GM19438 (cell line): ENCODE measurements around the gene LRRC8C.

Source experiments
- ATAC-seq: cut with Tn5 transposase; IDR thresholded peaks from one replicate; pipeline ENCODE4 v1.9.1; 2021; ENCODE audit warnings: low read depth; ENCODE audit not compliant: unreplicated experiment

LRRC8C gene

DNA sequence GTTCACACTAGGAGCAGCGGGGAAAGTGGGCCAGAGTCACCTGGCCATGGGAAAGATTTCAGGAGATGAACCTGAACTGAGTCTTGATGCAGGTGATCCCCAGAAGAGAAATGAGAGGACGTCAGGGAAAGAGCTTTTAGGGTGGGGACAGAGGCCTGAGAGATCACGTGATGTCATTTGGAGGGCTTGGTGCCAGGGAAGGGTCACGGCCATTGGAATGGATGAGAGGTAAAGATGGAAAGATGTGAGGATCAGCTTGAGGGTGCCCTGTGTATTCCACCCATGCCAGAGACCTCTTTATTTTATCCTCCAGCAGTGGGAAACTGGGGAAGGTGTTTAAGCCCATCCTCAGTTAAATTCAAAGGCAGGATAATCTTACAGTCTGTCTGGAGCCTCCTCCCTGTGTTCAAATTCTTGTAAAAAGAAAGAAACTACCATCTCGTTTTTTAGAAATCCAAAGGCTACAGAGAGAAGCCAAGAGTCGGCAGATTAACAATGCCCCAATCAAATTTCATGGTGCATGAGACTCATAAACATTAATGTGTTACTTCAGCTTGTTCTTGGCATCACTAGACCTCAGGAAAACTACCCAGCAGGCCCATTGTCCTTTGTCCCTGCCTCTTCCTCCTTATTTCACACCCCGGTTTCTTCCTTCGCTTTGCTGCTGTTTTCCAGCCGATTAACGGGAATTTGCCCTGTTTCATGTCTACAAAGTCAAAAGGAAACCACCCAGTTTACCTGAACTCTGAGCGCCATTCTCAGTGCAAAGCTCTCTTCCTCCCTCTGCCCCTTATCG lies 94.8 kb downstream of the LRRC8C start:
- ATAC-seq: no peak

DNA sequence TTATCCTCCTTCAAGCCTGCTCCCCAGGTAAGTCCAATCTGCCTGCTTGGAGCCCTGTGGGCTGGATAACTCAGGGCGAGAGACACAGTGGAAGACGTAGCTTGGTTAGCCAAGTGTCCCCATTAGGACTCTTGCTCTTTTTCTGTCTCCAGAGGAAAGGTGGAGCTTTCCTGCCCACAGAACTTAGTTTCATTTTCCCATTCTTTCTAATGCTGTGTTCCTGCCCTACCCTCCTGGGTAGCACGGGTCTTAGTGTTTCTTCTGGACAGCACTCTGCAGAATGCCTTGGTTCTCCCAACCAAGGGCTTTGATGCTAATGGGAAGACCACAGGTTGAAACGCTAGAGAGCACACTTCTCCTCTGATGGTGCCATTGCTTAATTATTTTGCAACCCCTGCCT lies 95.5 kb downstream of the LRRC8C start:
- no peak for ATAC-seq

DNA sequence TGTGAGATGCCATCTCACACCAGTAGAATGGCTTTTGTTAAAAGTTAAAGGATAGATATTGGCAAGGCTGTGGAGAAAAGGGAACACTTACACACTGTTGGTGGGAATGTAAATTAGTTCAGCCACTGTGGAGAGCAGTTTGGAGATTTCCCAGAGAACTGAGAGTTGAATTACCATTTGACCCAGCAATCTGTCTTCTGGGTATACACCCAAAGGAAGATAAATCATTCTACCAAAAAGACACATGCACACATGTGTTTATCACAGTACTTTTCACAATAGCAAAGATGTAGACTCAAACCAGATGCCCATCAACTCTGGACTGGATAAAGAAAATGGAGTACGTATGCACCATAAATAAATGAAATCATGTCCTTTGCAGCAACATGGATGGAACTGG lies 99.3 kb downstream of the LRRC8C start:
- ATAC-seq: no peak

DNA sequence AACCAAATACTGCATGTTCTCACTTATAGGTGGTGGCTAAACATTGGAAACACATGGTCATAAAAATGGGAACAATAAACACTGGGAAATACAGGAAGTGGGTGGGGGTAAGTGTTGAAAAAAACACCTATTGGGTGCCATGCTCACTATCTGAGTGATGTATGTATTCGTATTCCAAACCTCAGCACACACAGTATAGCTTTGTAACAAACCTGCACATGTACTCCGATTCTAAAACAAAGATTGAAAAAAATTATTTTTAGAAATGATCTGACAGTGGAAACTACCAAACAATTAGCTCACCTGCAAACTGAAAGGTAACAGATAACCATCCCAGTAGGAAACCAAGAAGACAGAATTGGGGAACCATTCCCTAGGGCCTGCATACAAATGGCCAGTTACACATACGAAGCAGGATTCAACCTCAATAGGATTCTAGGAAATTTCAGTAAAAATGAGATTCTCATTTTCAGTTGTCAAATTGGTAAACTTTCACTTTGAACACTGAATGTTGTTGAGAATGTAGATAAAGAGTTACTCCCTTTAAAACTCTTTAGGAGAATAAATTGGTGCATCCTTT lies 99.8 kb downstream of the LRRC8C start:
- no peak for ATAC-seq

DNA sequence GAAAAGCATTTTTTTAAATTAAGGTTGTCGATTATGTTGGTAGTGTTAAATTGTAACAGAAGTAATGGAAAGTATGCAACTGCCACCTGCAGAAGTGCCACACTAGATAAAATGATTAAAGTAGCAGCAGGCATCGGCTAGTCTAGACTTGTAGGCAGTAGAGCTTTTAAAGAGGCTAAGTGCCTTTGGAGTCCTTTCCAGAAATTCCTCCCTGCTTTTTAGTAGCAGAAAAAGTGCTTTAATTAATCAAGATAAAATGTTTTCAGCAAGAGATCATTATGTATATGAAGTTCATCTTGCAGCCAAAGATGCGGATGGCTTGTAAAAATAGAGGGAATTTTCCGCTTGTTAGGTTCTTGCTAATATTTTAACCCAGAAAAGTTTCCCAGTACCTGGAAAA lies 100.8 kb downstream of the LRRC8C start:
- ATAC-seq: no peak

DNA sequence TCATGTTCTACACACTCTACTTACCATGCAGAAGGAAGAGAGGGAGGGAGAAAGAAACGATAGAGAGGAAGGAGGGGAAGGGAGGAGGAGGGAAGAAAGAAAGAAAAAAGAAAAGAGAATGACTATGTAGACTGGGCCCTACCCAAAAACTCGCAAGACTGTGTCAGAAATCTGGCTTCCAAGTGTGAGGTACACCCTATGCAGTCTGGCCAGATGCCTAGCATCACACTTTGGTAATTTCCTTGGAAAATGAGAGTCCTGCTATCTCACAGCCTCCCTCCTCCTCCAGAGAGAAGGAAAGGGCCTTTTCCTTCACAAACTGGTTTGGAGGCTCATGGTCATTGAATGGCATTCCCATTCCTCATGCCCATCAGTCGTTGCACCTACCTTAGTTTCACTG lies 101.5 kb downstream of the LRRC8C start:
- no peak for ATAC-seq

DNA sequence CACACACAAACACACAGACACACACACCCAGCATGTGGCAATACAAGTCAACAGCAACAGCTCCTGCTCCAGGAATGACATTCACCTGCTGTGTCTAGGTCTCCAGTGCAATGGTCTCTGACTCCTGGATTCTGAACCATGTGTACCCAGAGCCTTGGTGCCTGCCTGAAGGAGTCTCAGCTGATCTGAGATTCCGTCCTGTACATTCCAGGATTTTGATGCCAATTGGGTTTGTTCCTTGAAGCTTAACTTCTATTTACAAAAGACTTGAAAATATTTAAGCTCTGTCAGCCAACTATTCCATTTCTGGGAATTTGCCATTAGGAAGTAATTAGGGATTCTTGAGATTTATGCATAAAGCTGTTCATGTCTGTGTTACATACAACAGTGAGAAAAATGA lies 102.6 kb downstream of the LRRC8C start:
- no peak for ATAC-seq

DNA sequence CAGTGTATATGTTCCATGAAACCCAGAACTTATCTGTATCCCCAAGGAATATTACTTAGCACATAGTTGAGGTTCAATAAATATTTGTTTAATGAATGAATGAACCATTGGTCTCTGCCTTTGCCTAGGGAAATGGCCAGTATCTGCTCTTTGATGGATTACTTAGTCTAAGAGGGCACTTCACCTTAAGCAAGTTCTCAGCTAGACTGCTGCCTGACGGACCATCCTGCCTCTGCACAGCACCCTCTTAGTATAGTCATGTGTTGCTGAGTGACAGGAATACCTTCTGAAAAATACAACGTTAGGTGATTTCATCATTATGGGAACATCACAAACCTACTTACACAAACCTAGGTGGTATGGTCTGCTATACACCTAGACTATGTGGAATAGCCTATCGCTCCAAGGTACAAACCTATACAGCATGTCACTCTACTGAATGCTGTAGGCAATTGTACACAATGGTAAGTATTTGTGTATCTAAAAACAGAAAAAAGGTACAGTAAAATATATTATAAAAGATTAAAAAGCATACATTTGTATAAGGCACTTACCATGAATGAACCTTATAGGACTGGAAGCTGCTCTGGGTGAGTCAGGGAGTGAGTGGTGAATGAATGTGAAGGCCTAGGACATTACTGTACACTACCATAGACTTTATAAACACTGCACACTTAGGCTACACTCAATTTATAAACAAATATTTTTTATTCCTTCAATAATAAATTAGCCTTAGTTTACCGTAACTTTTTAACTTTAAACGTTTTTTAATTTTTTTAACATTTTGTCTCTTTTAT lies 104.2 kb downstream of the LRRC8C start:
- no peak for ATAC-seq

DNA sequence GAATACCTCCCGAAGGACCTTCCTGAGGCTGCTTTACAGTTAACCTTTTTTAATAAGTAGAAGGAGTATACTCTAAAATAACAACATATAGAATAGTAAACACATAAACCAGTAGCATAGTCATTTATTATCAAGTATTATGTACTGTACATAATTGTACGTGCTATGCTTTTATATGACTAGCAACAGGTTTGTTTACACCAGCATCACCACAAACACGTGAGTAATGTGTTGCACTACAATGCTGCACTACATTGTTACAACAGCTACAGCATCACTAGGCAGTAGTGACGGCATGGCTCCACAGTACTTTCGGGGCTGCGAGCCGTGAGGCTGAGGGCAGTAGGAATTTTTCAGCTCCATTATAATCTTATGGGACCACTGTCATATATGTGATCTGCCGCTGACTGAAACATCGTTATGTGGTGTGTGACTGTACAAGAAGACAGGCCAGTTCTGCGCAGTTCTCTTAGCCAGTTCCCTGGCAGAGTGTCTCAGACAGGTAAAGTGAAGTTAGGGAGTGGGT lies 105.1 kb downstream of the LRRC8C start:
- ATAC-seq: no peak

DNA sequence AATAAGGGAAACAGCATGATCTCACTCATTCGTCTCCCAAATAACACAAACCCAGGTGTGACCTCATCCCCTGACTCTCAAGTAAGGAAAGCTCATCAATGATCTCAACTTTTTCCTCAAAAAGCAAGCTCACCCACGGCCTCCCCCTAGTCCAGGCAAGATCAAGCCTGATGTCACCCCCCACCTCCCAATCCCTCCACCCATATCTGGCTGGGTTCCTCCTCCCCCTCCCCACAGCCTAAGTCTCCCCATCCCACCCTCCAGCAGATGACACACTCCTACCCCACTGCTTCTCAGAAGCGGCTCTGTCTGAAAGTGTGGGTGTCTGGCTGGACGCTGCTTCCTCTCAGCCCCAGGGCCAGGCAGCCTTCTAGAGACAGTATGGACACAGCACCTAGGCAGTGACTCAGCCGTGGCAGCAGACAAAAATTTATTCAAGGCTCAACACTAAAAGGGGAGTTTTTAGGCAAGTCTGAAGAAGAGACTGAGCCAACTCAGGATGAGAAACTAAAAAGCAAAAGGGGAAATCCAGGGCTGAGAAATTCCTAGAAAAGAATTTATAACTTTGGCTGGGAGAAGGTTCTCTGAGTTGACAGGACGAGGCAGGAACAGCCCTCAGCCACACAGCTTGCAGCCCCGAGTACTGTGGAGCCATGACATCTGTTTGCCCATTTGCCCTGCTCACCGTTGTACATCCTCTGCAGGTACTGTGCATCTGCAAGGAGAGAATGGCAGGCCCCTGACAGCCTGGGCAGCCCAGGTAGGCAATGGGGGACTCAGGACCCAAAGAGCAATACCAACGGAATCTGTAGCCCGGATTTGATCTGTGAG lies 106.3 kb downstream of the LRRC8C start:
- ATAC-seq: no peak

DNA sequence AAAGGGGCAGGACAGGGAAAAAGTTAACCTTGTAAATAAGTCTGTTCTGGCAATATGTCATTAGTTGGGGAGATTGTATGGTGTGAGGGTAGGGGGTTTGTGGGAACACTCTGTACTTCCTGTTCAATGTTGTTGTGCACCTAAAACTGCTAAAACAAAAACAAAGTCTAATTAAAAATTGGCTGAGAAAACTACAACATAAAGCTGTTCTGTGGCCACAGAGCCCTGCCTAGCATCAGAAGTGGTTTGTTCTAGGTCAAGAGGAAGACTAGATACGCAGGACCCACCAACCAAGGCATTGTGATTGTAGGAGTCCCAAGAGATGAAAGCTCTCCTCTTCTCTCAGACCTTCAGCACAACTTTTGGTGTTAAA lies 106.9 kb downstream of the LRRC8C start:
- ATAC-seq: no peak

DNA sequence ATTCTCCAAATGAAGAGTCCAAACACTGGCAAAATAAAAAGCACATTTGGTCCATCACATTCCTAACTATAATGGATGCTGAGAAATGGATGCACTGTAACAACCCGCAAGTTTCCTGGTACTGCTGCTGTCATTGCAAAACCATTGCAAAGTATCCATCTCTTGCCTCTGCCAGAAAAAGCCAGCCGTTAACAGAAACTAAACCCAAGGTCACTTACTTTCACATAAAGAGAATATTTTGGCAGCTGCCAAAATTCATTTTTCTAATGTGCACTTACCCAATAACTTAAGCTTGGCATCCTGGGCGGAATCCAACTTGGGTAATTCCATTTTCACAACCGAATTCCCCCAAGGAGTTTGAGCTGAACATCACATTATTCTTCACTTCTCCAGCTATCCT lies 110.9 kb downstream of the LRRC8C start:
- no peak for ATAC-seq

DNA sequence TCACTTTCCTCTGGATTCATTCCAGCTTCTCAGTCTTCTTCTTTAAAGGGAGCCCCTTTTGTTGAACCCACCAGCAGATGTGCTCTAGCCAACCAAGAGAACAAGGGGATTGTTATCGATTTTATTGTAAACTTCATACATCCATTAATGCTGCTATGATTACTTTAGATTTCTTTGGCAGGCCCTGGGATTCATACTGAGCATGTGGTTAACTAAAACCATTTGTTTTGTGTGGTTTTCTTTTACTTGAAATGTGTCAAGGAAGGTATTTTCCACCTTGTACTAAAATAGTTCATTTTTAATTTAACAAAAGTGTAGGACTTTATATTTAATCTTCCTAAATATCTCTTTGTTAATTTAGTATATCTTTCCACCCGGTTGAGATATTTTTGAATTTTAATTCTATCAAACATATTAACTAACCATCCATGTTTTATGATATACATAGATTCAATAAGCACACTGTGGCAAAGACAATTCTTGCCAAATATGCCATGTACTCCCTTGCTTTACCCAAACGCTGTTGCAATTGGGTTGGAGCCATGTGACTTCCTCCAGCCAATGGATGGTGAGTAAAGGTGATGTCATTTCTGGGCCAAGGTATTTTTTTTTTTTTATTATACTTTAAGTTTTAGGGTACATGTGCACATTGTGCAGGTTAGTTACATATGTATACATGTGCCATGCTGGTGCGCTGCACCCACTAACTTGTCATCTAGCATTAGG lies 113.7 kb downstream of the LRRC8C start:
- ATAC-seq: no peak

DNA sequence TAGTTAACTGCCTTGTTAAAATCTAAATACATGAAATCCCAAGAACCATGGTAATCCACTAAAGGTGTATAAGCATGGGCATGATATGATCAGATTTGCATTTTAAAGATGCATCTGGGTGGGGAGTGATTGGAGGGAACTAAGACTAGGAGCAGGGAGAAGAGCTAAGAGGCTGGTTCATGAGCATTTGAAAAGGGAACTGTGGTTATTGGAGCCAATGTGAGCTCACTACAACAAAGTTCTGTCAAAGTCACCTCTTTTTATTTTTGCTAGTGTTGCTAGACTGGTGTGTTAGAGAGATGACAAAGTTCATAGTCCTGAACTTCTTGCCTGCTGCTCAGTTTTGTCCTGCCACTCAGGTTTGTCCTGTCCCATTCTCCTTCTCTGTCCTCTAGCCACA lies 120.8 kb downstream of the LRRC8C start:
- no peak for ATAC-seq

DNA sequence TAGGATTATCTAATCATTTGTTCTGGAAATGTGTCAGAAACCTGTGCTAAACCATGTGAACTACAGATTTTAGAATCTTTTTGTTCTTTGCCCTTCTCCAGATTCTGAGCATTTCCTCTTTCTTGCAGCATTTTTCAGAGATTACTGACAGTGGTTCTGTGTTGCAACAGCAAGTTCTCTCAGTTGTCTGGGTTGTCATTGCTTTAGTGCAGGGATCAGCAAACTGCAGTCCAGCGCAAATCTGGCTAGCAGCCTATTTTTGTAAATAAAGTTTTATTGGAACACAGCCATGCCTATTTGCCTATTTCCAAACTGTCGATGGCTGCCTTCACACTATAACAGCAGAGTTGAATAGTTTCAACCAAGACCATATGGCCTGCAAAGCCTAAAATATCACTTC lies 121.6 kb downstream of the LRRC8C start:
- no peak for ATAC-seq

DNA sequence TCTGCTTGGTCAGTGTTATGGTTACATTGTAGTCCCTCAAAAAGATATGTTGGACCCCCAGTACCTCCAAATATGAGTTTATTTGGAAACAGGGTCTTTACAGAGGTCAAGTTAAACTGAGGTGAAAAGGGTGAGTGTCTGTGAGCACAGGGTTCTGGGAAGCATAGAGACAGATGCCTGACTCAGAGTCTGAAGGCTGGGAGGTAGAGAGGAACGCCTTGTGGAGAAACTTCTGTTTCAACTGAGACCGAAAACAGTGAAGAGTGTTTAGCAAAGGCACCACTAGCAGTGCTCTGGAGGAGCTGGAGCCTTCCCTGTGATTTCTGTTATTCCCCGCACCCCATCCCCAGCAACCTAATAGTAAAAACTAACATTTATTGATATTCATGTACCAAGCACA lies 122.7 kb downstream of the LRRC8C start:
- ATAC-seq: no peak

DNA sequence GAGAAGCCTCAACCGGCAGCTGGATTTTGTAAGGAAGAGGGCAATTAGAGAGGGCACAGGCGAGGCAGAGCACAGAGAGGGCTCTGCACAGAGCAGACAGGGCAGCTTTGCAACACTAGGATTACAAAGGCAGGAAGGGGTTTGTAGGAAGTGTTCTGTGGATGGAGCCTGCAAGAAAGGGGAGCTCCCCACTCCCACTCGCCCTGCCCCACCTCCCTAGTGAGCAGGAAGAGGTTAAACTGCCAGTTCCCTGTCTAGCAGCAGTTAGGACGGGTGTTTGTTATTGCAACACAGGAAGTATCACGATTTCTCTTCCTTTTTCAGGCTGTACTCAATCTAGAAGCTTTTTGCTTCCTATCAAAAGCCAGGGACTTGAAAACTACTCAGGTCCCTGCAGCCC lies 124.6 kb downstream of the LRRC8C start:
- ATAC-seq: no peak

DNA sequence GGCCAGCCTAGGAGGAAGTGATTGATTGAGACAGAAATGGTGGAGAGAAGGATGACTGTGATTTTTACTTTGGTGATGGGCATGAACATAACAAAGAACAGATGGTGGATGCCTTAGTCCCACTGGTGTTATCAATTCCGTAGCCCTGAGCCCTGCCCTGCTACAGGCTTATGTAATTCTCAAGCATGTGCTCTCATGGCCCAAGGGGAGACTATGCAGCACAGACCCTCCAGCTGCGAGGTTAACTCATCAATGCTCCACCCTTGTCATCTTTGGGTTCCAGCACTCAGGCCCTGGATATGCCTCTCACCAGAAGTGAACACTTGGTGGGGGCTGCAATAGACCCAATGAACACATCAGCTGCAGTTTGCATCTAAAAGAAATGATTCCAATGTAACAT lies 125.2 kb downstream of the LRRC8C start:
- no peak for ATAC-seq

DNA sequence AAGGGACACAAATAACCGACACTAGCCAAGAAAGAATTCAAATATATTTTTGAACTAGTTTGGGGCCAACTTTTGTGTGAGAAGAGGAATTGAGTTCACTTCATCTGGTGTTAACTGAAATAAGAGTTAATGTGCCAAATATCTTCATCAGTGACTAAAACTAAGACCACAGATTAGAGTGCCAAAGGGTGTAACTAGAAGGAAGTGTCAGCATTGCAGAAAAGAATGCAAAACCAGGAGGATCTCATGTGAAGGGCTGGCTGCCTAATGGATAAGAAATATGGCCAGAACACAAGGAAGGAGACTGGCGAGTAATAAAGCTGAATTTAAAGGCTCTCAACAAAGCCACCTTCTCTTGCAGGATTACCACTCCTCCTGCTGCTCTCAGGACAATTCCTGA lies 126.1 kb downstream of the LRRC8C start:
- no peak for ATAC-seq

DNA sequence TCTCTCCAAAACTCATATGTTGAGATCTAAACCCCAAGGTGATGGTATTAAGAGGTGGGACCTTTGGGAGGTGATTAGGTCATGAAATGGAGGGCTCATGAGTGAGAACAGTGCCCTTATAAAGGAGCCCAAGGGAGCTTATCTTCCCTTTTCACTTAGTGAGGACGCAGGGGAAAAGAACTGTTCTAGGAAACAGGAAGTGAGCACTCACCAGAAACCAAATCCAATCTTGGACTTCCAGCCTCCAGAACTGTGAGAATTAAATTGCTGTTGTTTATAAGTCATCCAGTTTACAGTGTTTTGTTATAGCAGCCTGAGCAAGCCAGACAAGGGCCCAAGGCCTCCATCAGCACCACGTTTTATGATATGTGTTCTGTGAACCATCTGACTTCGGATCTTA lies 127.6 kb downstream of the LRRC8C start:
- no peak for ATAC-seq
